Inferior parietal cortex (tissue), 1 donor: Measurements from ENCODE around the gene ACYP2.

Experiments used
- DNase-seq: peaks from one replicate; pipeline ENCODE4 v3.0.0-alpha.2; 2016; ENCODE audit errors: extremely low spot score

The ACYP2 gene

DNA sequence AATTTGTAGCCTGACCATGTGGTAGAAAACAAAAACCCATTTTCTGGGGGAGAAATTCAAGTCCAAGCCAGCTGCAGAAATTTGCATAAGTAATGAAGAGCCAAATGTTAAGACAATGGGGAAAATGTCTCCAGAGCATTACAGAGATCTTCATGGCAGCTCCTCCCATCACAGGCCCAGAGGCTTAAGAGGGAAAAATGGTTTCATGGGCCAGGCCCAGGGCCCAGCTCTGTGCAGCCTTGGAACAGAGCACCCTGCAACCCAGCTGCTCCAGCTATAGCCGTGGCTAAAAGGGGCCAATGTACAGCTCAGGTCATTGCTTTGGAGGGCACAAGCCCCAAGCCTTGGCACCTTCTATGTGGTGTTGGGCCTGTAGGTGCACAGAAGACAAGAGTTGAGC, 209.7 kb downstream of the ACYP2 start:
- no peak for DNase-seq

- no peak for DNase-seq
These were observed 214.2 kb downstream of the ACYP2 start for GRCh38 chr2:54329482-54330161.

DNA sequence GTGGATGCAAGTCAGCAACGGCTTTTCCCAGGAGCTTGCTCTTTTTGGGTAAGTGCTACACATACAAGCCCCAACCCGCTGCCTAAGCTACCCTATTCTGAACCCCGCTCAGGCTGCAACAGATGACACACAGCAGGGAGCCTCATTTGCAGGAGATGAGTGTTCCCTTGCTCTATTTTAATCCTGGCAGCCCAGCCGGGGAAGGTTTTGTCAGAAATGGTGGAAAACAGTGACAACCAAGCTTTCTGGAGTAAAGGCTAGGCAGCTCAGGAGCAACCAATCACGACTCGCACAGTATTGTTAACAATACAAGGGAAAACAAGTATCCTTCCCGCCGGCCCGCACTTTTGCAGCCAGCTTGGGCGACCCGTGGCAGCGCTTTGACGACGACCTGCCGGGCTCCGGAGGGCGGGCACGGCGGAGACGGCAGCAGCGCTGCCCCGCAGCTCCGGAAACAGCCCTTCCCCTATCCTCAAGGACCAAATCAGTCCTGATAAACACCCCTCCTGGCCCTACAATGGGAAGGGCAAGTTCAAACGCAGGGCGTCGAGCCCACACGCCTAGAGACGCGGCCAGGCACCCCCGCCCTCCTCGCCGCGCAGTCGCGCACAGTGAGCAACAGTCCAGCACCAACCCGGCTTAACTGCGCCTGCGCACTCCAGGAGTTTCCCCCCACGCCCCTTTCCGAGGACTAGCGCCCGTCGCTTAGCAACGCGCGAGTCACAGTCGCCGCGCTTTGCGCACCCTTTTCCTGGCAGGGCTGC, 214.9 kb downstream of the ACYP2 start:
- peak; percentile 97 for DNase-seq

GRCh38 chr2:54330926-54331835, 215.8 kb downstream of the ACYP2 start:
- DNase-seq, result no peak

- DNase-seq, result no peak
These were observed 217.0 kb downstream of the ACYP2 start for GRCh38 chr2:54332386-54332785.

- DNase-seq, result no peak
These were observed 220.9 kb downstream of the ACYP2 start for GRCh38 chr2:54336136-54336976.

DNA sequence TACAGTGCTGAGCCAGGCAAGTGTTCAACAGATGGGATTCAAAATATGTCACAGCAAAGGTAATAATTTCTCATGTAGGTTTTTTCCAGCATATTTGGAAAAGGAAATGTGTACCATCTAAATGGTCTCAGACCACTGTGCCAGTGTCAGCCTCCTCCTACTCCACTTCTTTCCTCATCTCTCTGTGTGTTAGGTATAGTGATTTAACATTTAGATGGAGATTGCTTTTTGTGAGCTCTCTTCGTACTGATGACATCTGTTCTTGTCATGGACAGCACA, 221.5 kb downstream of the ACYP2 start:
- no peak for DNase-seq

GRCh38 chr2:54341656-54342055, 226.2 kb downstream of the ACYP2 start:
- DNase-seq, result peak; percentile 67

DNA sequence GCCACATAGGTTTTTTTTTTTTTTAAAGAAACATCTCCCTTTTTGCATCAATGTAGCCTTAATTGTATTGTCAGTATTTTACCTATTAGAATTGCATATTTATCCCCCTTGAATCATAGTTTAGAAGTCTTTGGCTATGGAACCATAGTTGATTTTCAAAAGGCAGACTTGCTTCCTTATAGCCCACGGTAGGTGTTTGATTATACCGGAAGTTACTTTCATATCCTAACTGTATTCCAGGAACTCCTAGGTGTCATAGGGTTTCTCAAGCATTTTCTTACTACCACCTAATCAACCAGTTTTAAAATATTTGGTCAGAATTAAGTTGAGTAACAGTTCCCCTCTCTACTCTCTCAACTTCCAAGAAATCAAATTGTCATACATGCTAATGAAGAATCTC, 227.2 kb downstream of the ACYP2 start:
- no peak for DNase-seq

- no peak for DNase-seq
These were observed 232.2 kb downstream of the ACYP2 start for GRCh38 chr2:54347622-54348021.

GRCh38 chr2:54348646-54349045, 233.2 kb downstream of the ACYP2 start:
- DNase-seq, result no peak

GRCh38 chr2:54350426-54350825, 235.0 kb downstream of the ACYP2 start:
- no peak for DNase-seq

- no peak for DNase-seq
These were observed 237.8 kb downstream of the ACYP2 start for GRCh38 chr2:54353216-54353615.
